Astrocyte of the spinal cord (primary cell): ENCODE measurements around the gene SNAP47.
A peak's percentile ranks its signal among the peaks of the same experiment; 100 is the strongest.

ENCODE experiments used
- DNase-seq: peaks from one replicate; pipeline ENCODE4 v3.0.0; 2011; ENCODE audit warnings: low read depth, low spot score
- H3K4me3 ChIP-seq: 2 replicates; pipeline ENCODE4 v1.5.1; 2011; ENCODE audit warnings: low read depth, mild to moderate bottlenecking, low read length, moderate library complexity
- in situ Hi-C: cut with HindIII; loops from 2 replicates; pipeline ENCODE4 v1.10.0; 2017; ENCODE audit warnings: low sequenced_read_pairs
- TF ChIP-seq, protein P1 (sequence below): IDR thresholded peaks from 2 replicates; pipeline ENCODE4 v1.5.1; 2012; ENCODE audit warnings: low read depth, mild to moderate bottlenecking, low read length, inconsistent platforms

The SNAP47 gene

GRCh38 chr1:227764019-227764391, 28.8 kb downstream of the SNAP47 start:
- H3K4me3 ChIP-seq: no peak overlapping the region
- in situ Hi-C loops: no loop called here
- peak; percentile 40 for DNase-seq
- TF ChIP-seq, protein P1, sequence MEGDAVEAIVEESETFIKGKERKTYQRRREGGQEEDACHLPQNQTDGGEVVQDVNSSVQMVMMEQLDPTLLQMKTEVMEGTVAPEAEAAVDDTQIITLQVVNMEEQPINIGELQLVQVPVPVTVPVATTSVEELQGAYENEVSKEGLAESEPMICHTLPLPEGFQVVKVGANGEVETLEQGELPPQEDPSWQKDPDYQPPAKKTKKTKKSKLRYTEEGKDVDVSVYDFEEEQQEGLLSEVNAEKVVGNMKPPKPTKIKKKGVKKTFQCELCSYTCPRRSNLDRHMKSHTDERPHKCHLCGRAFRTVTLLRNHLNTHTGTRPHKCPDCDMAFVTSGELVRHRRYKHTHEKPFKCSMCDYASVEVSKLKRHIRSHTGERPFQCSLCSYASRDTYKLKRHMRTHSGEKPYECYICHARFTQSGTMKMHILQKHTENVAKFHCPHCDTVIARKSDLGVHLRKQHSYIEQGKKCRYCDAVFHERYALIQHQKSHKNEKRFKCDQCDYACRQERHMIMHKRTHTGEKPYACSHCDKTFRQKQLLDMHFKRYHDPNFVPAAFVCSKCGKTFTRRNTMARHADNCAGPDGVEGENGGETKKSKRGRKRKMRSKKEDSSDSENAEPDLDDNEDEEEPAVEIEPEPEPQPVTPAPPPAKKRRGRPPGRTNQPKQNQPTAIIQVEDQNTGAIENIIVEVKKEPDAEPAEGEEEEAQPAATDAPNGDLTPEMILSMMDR: no peak

DNA sequence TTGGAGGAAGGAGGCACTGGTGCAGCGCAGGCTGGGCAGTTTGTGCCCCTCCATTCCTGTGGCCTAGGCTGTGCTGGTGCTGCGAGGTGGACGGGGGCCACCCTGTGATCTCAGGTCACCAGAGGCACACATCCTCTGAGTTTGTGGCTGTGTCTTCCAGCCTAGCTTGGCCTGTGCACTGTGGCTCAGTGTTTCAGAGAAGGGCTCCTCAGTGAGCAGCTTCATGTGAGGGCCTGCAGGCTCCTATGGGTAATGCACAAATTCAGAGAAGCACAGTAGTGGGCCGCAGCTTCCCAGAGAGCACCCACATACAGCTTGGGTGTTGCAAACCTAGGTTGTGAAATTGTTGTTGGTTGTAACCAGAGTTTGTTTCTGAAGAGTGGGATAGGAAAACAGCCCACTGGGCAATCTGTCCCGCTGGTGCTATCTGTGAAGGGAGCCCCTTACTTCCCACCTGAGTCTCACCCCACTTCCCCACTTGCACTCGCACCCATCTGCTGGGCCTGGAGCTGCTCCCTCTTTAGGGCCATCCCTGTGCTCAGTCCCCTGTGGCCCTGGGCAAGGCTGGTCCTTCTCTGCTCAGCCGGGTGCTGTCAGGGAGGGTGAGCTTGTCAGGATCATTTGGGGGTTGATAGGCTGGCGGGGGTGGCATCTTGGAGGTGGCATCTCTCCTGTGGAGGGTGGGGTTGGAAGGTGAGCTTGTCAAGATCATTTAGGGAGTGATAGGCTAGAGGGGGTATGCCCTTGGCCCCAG, 30.2 kb downstream of the SNAP47 start:
- no peak overlapping the region for H3K4me3 ChIP-seq
- in situ Hi-C loops: no loop called here
- no peak for DNase-seq
- TF ChIP-seq, protein P1: no peak

- peak; percentile 48 for DNase-seq
- TF ChIP-seq, protein P1: no peak
- in situ Hi-C loops: no loop called here
- no peak overlapping the region for H3K4me3 ChIP-seq
These were observed 30.9 kb downstream of the SNAP47 start for GRCh38 chr1:227766015-227766634.

GRCh38 chr1:227766653-227767277, 31.5 kb downstream of the SNAP47 start:
- no peak for DNase-seq
- TF ChIP-seq, protein P1: no peak
- in situ Hi-C loops: no loop called here
- H3K4me3 ChIP-seq: no peak overlapping the region

DNA sequence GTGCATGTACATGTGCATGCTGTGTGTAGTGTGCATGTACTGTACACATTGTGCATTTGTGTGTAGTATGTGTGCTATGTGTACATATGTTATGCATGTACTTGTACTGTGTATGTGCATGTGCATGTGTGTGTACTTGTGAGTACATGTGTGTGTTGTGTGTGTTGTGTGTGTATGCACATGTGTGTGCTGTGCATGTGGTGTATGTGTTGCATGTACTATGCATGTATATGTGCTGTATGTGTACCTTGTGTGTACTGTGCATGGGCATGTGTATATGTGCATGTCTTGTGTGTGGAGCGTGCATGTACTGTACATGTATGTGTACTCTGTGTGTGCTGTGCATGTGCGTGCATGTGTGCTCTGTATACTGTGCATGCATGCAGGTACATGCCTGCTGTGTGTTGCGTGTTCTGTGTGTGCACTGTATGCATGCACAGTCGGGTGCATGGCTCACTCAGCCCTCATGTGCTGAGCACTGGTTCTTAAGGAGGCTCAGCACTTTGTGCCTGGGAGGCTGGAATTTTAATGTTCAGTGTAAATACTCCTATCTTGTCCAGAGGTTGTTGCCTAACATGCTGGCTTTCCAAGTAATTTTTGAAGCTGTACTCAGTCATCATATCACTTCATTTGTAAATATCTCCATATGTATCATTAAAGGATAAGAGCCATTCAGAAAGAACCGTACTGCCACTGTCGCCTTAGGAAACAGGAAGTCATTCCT, 32.3 kb downstream of the SNAP47 start:
- DNase-seq: no peak
- TF ChIP-seq, protein P1: no peak
- in situ Hi-C loops: no loop called here
- no peak overlapping the region for H3K4me3 ChIP-seq

DNA sequence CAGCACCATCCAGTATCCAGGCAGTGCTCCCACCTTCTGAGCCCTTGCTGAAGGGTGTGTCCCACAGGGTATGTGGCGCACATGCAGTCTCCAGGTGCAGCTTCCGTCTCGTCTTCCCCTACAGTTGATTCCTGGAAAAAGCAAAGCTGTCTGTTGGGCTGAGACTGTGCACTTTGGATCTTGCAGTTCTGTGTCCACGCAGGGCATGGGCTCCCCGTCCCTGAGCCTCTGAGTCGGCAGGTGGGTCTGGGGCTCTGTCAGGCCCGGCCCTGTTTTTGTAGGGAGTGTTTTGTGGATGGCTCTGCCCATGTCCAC, 32.8 kb downstream of the SNAP47 start:
- TF ChIP-seq, protein P1: no peak
- H3K4me3 ChIP-seq: no peak overlapping the region
- no peak for DNase-seq
- in situ Hi-C loops: no loop called here
